NCI-H2171 treated with DMSO at 0.1 percent for 48 hours (cell line): ENCODE results near the gene ABLIM3.
"Not testable (repeated sequence)": the region's sequence is repeated elsewhere in the genome, so short reads cannot be mapped to it uniquely, and the experiment has no call there.

Source experiments
- DNase-seq: peaks from one replicate; lab custom pipeline; 2025; lab: John Stamatoyannopoulos, UW

The ABLIM3 gene

GRCh38 chr5:149257889-149258705, 116.8 kb downstream of the ABLIM3 start:
- DNase-seq, result no peak

- no peak for DNase-seq
Measured at GRCh38 chr5:149260761-149261160, 119.5 kb downstream of the ABLIM3 start.

GRCh38 chr5:149261246-149261645, 120.0 kb downstream of the ABLIM3 start:
- no peak for DNase-seq

- no peak for DNase-seq
Measured at GRCh38 chr5:149262315-149262714, 121.0 kb downstream of the ABLIM3 start.

GRCh38 chr5:149264439-149265067, 123.3 kb downstream of the ABLIM3 start:
- peak; percentile 51 for DNase-seq

GRCh38 chr5:149265068-149265465, 123.8 kb downstream of the ABLIM3 start:
- DNase-seq, result no peak

- peak; percentile 0 for DNase-seq
Measured at GRCh38 chr5:149265597-149265996, 124.3 kb downstream of the ABLIM3 start.

- no peak for DNase-seq
Measured at GRCh38 chr5:149267241-149267973, 126.1 kb downstream of the ABLIM3 start.

- DNase-seq, result peak; percentile 62
Measured at GRCh38 chr5:149268928-149269557, 127.8 kb downstream of the ABLIM3 start.

- DNase-seq, result no peak
Measured at GRCh38 chr5:149271195-149271715, 130.0 kb downstream of the ABLIM3 start.

GRCh38 chr5:149271716-149272563, 130.6 kb downstream of the ABLIM3 start, which contains the start of gene AFAP1L1:
AFAP1L1 (plus strand) TSS chr5:149271859; CDS start chr5:149271969, 110 bp downstream.
- peak; percentile 35 for DNase-seq

- not testable (repeated sequence) for DNase-seq
Measured at GRCh38 chr5:149272781-149273180, 131.5 kb downstream of the ABLIM3 start.

GRCh38 chr5:149273237-149273636, 131.9 kb downstream of the ABLIM3 start:
- peak; percentile 7 for DNase-seq

GRCh38 chr5:149273950-149274349, 132.7 kb downstream of the ABLIM3 start:
- DNase-seq, result no peak

GRCh38 chr5:149274939-149275338, 133.6 kb downstream of the ABLIM3 start:
- DNase-seq, result no peak

- DNase-seq, result no peak
Measured at GRCh38 chr5:149277801-149278200, 136.5 kb downstream of the ABLIM3 start.

GRCh38 chr5:149278451-149279210, 137.3 kb downstream of the ABLIM3 start:
- no peak for DNase-seq

- no peak for DNase-seq
Measured at GRCh38 chr5:149279661-149280060, 138.4 kb downstream of the ABLIM3 start.

- no peak for DNase-seq
Measured at GRCh38 chr5:149280124-149280523, 138.8 kb downstream of the ABLIM3 start.

- no peak for DNase-seq
Measured at GRCh38 chr5:149280802-149281201, 139.5 kb downstream of the ABLIM3 start.
